Ishikawa (cell line): Measurements from ENCODE around the gene PIP4K2C.

Source experiments
- CEBPB ChIP-seq: IDR thresholded peaks from 2 replicates; pipeline ENCODE4 v1.6.1; 2012
- CREB1 ChIP-seq: IDR thresholded peaks from 2 replicates; pipeline ENCODE4 v1.6.1; 2012; ENCODE audit warnings: low read depth
- EGR1 ChIP-seq: IDR thresholded peaks from 2 replicates; pipeline ENCODE4 v1.6.1; 2012
- EP300 ChIP-seq: IDR thresholded peaks from 2 replicates; pipeline ENCODE4 v1.6.1; 2012; ENCODE audit warnings: borderline replicate concordance
- FOXM1 ChIP-seq: IDR thresholded peaks from 2 replicates; pipeline ENCODE4 v1.6.1; 2012; ENCODE audit warnings: low read depth, borderline replicate concordance
- NFIC ChIP-seq: IDR thresholded peaks from 2 replicates; pipeline ENCODE4 v1.6.1; 2012
- RAD21 ChIP-seq: IDR thresholded peaks from 2 replicates; pipeline ENCODE4 v1.6.1; 2012; ENCODE audit warnings: low read depth
- TAF1 ChIP-seq: IDR thresholded peaks from 2 replicates; pipeline ENCODE4 v1.6.1; 2012; ENCODE audit warnings: low read depth, mild to moderate bottlenecking
- TCF12 ChIP-seq: IDR thresholded peaks from 2 replicates; pipeline ENCODE4 v1.6.1; 2012; ENCODE audit warnings: low read depth
- TEAD4 ChIP-seq: IDR thresholded peaks from 2 replicates; pipeline ENCODE4 v1.6.1; 2012
- YY1 ChIP-seq: IDR thresholded peaks from 2 replicates; pipeline ENCODE4 v1.6.1; 2012; ENCODE audit warnings: low read depth
- TF ChIP-seq, protein P1 (sequence below): IDR thresholded peaks from 2 replicates; pipeline ENCODE4 v1.6.1; 2012
- TF ChIP-seq, protein P2 (sequence below): IDR thresholded peaks from 2 replicates; pipeline ENCODE4 v1.6.1; 2012
- TF ChIP-seq, protein P3 (sequence below): IDR thresholded peaks from 2 replicates; pipeline ENCODE4 v1.6.1; 2012; ENCODE audit warnings: low read depth, mild to moderate bottlenecking

DNA sequence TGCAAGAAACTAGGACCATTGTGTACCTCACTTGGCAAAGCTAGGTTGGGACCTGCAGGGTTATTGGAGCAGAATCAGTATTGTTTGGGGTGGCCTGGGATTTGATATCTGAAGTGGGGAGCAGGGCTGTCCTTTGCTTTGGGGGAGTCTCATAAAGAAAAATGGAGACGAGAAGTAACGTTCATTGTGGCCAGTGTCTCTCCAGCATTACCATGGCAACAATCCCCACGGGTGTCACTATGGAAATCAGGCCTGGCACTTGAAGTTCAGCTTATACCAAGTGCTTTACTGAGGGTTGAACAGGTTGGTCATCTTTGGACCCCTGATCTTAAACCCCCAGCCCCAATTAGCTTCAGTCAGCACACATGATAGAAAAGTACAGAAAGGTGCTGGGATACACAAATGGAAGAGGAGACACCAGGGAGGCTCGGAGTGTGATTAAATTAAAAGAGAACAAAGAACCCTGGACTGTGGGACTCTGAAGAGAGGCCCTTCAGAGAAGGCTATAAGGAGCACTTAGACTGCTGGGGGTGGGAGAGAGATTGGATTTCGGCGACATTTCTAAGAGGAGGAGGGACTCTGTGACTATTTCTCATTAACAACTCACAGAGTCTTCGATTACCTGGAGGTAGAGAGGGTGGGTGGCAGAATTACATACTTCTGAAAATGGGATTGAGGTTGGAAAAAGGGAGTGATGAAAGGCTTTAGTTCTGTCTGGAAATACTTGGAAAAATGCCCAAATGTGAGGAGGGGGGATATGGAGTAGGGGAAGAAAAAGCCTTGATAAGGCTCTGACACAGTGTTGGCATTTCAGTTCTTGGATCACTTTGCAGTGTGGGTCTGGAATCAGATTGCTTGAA is 37.4 kb upstream of the PIP4K2C start:
- TF ChIP-seq CEBPB, result no peak
- TF ChIP-seq CREB1, result no peak
- no peak for TF ChIP-seq EP300
- TF ChIP-seq TAF1, result no peak
- TF ChIP-seq, protein P1, sequence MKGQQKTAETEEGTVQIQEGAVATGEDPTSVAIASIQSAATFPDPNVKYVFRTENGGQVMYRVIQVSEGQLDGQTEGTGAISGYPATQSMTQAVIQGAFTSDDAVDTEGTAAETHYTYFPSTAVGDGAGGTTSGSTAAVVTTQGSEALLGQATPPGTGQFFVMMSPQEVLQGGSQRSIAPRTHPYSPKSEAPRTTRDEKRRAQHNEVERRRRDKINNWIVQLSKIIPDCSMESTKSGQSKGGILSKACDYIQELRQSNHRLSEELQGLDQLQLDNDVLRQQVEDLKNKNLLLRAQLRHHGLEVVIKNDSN, result no peak
- TF ChIP-seq, protein P2, sequence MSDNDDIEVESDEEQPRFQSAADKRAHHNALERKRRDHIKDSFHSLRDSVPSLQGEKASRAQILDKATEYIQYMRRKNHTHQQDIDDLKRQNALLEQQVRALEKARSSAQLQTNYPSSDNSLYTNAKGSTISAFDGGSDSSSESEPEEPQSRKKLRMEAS, result no peak
- no peak for TF ChIP-seq RAD21
- no peak for TF ChIP-seq TCF12
- TF ChIP-seq, protein P3, sequence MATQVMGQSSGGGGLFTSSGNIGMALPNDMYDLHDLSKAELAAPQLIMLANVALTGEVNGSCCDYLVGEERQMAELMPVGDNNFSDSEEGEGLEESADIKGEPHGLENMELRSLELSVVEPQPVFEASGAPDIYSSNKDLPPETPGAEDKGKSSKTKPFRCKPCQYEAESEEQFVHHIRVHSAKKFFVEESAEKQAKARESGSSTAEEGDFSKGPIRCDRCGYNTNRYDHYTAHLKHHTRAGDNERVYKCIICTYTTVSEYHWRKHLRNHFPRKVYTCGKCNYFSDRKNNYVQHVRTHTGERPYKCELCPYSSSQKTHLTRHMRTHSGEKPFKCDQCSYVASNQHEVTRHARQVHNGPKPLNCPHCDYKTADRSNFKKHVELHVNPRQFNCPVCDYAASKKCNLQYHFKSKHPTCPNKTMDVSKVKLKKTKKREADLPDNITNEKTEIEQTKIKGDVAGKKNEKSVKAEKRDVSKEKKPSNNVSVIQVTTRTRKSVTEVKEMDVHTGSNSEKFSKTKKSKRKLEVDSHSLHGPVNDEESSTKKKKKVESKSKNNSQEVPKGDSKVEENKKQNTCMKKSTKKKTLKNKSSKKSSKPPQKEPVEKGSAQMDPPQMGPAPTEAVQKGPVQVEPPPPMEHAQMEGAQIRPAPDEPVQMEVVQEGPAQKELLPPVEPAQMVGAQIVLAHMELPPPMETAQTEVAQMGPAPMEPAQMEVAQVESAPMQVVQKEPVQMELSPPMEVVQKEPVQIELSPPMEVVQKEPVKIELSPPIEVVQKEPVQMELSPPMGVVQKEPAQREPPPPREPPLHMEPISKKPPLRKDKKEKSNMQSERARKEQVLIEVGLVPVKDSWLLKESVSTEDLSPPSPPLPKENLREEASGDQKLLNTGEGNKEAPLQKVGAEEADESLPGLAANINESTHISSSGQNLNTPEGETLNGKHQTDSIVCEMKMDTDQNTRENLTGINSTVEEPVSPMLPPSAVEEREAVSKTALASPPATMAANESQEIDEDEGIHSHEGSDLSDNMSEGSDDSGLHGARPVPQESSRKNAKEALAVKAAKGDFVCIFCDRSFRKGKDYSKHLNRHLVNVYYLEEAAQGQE, result no peak
- no peak for TF ChIP-seq EGR1
- no peak for TF ChIP-seq FOXM1
- TF ChIP-seq YY1, result no peak
- TF ChIP-seq TEAD4, result no peak
- TF ChIP-seq NFIC, result no peak
